T-helper 1 cell treated with Interleukin-12 subunit alpha and Interleukin-12 subunit beta and Interleukin-4 antibody, amounts not matched to agents 30 ng/mL and 1 ng/mL, for 36 hours (primary cell): ENCODE measurements around the gene BACH2. TPM values are rescaled to one million over a fixed set of nuclear protein-coding genes. Genes with fewer than 3 reads are reported as not detected.

Experiments used
- intact Hi-C: fragments of 100-400 bp; cut with micrococcal nuclease; formaldehyde crosslinking; loops from one replicate; pipeline ENCODE4 v1.15.1; 2024
- total RNA-seq: library from RNA; stranded (reverse); gene quantifications from 2 replicates; pipeline ENCODE4 v1.2.3, GENCODE V29; 2022

Gene BACH2
- total RNA-seq, 1 donor from 2014 or later = 25.5 TPM

DNA sequence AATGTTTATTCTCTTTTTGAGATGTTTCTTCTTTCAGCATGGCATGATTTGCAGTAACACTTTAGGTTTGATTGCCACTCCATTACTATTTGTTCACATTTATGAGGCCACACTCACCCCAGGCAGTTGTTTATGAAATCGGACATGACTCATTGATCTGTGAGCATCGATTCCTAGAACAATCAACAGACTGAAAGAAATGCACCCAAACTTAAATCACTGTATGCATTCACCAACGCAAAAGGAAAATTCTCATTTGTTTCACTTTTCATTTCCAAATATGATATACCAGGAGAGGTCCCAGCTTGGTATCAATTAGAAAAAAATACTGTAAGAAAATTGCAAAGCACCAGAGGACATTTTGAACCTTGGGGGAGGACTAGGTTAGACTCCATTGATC is 407.8 kb downstream of the BACH2 start:
- intact Hi-C loops = no loop called here

DNA sequence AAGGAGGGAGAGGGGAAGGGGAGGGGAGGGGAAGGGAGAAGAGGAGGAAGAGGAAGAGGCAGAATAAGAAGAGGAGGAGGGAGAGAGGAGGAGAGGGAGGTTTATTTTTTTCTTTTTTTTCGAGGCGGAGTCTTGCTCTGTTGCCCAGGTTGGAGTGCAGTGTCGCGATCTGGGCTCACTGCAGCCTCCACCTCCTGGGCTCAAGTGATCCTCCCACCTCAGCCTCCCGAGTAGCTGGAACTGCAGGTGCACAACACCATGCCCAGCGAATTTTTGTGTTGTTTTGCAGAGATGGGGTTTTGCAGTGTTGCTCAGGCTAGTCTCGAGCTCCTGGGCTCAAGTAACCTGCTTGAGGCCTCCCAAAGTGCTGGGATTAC is 408.5 kb downstream of the BACH2 start:
- intact Hi-C loops = no loop called here

GRCh38 chr6:89887452-89888137 is 409.0 kb downstream of the BACH2 start:
- intact Hi-C loops = no loop called here

DNA sequence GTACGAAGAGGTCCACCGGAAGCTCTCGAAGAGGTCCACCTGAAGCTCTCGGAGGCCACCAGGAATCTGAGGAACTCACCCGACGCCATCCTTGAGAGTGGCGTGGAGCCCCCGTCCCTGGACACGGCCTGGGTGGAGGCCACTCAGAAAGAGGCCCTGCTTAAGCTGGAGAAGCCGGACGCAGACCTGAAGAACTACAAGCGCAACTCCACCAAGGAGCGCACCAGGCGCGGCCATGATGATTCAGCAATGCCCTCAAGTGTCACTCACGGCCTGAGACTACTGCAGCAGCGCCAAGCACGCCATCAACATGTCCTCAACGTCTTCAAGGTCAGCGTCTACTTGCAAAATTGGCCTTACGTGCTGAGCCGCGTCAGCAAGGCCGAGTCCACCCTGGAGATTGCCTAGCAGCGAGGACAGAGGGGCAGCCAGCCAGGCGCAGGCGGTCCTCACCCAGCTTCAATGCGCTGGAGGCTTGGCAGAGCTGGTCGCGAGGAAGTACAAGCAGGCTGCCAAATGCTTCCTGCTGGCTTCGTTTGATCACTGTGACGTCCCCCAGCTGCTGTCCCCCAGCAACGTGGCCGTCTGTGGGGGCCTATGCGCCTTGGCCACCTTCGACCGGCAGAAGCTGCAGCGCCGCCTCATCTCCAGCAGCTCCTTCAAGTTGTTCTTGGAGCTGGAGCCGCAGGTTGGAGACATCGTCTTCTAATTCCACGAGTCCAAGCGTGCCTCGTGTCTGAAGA is 410.1 kb downstream of the BACH2 start:
- intact Hi-C loops = no loop called here
